GM19240 (cell line): ENCODE data around the gene SYTL2.
"Not testable (repeated sequence)": the region's sequence is repeated elsewhere in the genome, so short reads cannot be mapped to it uniquely, and the experiment has no call there.

ENCODE experiments used
- DNase-seq: peaks from one replicate; pipeline ENCODE4 v3.0.0; 2011; ENCODE audit warnings: low spot score; ENCODE audit not compliant: insufficient read length

SYTL2 gene

DNA sequence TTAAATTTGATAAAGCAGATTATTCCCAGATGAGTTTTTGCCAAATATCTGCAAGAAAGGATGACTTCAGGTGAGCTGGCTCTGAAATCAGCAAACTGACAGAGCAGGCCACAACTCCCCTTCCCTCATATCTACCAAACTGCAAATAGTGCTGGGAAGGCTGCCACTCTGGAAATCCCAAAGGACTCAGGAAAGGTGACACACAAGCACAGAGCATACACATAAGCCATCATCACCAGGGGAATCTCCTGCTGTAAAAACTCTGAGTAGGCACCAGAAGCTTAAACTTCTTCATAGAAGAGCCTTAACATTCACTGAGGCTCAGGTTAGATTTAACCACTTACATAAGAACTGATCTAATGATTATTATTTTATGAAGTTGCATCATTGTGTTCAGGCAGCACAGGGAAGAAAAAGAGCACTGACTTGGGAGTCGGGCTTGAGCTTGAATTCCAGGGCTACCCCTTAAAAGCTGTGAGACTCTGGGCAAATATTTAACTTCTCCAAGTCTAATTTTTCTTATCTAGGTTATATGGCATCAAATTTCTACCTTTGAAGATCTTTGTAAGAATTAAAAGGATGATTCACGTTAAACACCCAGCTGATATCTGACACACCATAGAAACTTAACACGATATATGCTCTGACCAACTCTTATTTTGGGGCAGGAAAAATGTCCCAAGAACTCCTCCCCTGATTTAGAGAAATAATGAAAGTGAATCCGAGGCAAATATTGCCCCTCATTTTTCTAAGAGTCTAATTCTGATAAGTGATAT lies 15.0 kb downstream of the SYTL2 start:
- no peak for DNase-seq

DNA sequence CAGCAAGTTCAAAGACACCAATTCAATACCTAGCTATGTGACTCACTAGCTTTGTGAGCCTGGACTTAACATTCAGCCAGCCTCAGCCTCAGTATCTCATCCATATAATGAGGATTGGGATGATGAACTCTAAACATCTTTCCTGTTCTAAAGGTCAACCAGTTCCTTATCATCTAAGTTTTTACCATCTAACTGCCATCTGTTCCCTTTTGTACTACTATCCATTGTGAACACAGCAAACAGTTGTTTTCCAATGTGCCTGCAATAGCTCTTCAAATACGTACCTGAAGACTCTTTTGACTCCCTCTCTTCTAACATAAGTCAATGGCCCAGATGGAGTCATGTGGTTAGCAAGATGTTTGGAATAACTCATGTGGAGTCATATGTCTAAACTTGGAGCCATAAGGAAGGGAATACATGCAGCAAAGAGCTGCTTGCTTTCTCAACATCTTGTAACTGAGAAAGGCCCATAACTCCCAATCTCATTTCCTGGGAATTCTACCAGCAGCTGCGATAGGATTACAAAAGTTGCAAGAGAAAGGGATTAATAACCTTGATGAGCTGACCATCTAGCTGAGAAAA lies 19.4 kb downstream of the SYTL2 start:
- DNase-seq = no peak

DNA sequence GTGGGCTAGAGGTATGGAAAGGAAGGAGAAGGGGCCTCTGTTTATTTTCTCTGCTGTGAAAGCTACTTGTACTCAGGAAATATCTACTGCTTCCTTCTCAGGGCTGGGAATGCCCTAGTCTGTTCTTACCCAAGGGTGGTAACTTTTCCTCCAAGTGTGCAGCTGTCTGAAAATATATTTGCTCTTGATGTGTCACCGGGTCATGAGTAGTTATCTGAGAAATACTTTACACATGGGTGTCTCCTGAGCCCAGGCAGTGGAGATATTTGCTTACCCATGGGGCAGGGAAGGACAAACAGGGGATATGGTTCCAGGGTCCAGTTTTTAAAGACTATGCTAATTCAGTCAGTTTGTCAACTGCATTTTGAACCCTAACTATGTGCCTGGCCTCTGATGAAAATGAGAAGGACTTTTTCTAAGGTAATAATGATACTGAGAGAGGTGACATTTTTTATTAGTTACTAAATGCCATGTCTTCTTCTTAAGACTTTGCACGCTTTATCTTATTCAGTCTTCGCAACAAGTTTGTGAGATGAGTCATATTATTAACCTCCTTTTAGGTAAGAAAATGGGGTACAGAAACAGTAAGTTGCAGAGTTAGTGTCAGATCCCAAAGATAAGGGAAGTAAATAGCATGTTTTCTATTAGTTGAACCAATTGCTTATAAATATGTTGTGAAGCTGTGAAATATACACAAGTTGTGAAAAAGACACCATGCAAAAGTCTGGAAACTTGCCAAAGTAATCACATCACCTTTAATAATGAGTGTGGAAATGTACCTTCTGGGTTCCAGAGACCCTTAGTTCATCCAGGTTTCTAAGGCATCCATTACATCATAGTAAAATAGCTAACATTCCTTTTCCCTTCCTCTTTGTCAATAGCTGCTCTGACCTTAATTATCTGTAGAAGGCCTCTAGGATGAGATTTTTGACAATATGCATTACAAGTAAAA lies 22.9 kb downstream of the SYTL2 start:
- DNase-seq = no peak

DNA sequence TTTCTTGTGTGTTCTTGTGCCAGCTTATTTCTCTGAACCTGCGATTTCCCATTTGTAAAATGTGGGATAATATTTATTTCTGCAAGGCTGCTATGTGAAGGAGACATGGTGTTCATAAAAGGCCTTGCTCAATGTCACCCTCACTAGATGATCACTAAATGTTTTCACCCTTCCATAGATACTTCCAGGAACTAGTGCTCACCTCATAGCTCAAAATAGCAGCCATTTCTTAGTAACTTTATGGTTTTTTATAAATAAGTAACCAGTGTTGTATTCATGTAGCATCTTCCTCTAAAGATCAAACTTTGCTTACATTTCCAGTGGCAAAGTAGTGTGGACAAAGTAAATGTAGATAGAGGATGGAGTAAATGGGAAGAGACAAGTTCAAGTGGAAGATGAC lies 23.8 kb downstream of the SYTL2 start:
- DNase-seq = no peak

GRCh38 chr11:85784480-85785265 lies 26.3 kb downstream of the SYTL2 start:
- no peak for DNase-seq

DNA sequence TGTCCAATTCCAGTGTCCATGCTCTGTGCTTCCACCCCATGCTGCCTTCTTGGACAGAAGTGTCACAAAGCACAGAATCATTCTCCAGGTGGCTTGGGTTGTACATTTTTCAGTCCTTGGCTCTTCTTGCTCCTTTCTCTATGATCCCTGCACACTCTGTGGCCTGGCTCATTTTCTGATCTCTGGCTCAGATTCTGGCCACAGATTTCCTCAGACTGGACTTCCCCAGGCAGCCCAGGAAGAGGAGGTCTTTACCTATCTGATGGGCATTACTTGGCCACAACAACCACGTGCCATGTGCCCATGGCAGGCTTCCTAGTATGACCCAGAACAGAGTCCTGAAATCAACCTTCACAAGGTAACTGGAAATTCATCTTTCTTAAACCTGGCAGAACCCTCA lies 27.2 kb downstream of the SYTL2 start:
- no peak for DNase-seq

DNA sequence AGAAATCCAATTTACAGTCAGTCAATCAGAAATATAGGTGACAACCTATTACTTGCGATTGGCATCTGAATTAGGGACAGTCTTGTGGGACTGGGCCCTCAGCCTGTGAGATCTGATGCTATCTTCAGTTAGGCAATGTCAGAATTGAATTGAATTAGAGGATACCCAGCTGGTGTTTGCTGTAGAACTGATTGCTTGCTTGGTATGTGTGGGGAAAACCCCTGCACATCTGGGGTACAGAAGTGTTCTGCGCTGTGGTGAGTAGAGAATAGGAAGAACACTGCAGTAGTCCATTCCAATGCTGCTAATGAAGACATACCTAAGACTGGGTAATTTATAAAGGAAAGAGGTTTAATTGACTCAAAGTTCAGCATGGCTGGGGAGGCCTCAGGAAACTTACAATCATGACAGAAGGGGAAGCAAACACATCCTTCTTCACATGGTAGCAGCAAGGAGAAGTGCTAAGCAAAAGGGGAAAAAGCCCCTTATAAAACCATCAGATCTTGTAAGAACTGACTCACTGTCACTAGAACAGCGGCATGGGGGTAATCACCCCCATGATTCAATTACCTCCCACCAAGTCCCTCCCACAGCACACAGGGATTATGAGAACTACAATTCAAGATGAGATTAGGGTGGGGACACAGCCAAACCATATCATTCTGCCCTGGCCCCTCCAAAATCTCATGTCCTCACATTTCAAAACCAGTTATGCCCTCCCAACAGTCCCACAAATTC lies 30.0 kb downstream of the SYTL2 start:
- not testable (repeated sequence) for DNase-seq

DNA sequence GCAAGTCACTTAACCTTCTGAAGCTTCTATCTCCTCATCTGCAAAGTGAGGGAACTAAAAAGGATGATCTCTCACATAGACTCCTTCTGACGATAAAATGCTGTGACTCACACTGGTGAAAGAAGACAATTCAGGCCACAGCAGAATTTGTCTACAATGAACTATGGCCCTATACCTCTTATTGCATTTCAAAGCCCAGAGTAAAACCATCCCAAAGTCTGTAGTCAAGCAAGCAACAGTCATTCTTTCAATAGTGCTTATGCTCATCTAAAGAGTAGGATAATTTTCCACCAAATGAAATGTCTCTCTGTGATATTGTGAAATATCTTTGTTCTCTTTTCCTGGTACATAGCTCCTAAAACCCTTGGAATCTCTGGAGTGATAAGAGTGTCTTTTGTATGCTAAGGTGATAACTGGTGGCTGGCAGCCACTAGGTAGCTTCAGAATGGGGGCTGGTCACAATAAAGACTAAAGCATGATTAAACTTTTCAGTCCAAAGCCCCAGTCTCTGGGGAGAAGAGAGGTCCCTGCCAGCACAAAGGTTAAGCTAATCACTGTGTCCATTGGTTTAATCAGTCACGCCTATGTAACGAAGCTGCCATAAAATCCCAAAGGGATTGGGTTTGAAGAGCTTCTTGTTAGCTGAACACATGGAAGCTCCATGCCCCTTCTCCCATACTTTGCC lies 30.8 kb downstream of the SYTL2 start:
- no peak for DNase-seq

GRCh38 chr11:85777603-85777972 lies 33.4 kb downstream of the SYTL2 start:
- not testable (repeated sequence) for DNase-seq

GRCh38 chr11:85776951-85777602 lies 33.9 kb downstream of the SYTL2 start:
- DNase-seq = no peak

GRCh38 chr11:85774256-85775101 lies 36.5 kb downstream of the SYTL2 start:
- DNase-seq = no peak

GRCh38 chr11:85772695-85773094 lies 38.2 kb downstream of the SYTL2 start:
- DNase-seq = no peak

GRCh38 chr11:85771568-85771967 lies 39.4 kb downstream of the SYTL2 start:
- DNase-seq = no peak

DNA sequence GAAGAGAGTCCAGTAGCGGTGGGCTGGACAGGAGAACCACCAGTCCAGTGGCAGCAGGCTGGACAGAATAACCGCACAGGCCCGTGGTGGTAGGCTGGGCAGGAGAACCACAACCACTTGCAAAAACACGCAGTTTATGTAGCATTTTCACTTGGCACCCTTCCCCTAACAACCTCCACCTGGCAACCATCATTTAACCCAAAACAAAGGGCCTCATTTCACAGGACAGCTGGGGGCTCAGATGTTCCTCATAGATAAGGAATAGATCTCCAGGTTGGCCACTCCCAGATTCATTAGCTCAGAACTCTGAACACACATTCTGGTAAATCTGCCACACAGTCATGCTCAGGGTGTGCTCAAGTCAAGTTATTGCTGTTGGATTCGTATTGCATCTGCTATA lies 41.2 kb downstream of the SYTL2 start:
- no peak for DNase-seq

DNA sequence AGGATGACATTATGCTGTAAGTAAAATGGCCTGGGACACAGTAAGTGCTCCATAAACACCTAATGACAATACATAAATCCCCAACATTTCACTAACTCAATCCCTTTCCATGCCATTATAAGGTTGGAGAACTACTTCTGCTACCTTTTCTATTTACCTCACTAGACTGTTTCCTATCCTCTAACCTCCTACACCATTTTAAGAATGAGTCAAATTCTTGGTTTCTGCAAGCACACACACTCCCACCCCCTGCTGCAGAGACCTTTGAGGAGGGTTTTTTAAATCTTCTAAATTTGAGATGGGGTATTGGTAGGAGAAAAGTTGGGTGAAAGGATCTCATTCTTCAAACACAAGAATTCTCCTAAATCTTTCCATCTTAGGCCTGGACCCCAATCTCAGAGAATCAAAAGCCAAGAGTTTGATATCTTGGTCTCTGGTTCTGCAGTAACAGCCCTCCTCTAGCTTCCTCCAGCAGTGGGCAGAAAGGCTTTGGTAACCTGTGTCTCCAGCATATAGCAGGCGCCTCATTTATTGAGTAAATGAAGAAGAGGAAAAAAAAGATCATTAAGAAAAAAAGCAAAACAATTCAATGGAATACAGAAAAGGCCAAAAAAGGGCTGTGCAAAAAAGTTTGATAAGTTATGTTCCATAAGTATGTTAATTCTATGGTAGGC lies 42.3 kb downstream of the SYTL2 start:
- no peak for DNase-seq

GRCh38 chr11:85767246-85767945 lies 43.5 kb downstream of the SYTL2 start:
- DNase-seq = no peak

DNA sequence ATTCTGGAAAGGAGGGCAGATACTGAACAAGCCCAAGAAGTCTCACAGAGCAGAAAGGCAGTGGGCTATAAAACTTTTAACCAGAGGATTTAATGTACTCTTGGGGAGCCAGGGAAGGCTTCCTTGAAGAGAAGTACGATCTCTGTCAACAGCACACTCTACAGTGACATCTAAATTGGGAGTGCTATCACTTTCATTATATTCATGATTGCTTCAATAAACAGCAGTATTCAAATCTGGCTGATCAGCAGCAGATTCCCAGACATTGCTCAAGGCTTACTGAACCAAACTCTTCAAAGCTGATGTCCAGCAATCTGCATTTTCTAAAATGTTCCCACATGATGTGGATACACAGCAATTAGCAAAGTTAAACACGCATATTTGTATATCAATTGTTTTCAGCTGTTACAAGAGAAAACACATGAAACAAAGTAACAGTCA lies 44.2 kb downstream of the SYTL2 start:
- no peak for DNase-seq
